Measurements from ENCODE around the gene KCTD11. TPM values are rescaled to one million over a fixed set of nuclear protein-coding genes. Genes with fewer than 3 reads are reported as not detected.

KCTD11 gene
- total and polyA plus RNA-seq, 2 experiments from 2014 or later: 16.2 to 27.2 TPM

DNA sequence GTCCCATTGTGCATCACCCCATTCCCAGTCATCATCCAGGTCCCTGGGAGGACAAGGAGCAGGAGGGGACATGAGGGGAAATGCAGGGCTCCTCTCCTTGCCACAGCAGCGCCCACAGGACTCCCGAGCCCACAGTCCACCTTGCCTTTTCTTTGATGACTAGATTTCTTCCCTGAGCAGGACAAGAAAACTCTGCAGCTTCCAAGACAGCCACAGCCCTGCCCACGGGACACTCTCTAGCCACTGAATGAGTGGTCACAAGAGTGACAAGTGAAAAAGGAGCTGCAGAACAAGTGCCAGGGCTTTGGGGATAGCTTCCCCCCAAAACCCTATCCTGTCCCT, 27.6 kb upstream of the KCTD11 start:
- no peaks in the 10 kb centered on the region for H3K9me2 ChIP-seq (ENCODE audit: insufficient read depth)
- H3K9me3 ChIP-seq (ENCODE audit: low read depth): no peaks in the 10 kb centered on the region
- TF ChIP-seq EZH2phosphoT487 (IDR thresholded peaks at IDR 0.05; ENCODE audit: insufficient read depth, low read depth) (no peak), EZH2 (IDR thresholded peaks at IDR 0.05; ENCODE audit: insufficient read depth, poor library complexity, severe bottlenecking) (no peak)
- 93 to 96% methylated on average over 3 of the region's 3 CpGs for WGBS, 2 experiments (ENCODE audit: low coverage in 1 of 2, low lambda C conversion rate in 2 of 2, missing lambda C conversion rate in 2 of 2)
- peaks cover 7% of the 10 kb centered on the region; the same call in 1 of the 2 replicates for H3K36me3 ChIP-seq (ENCODE audit: low read depth)
- in situ Hi-C loops (cut with MboI): no loop called here
- no peak for DNase-seq
- peaks cover 7% of the 10 kb centered on the region; the same call in 1 of the 2 replicates for H3K4me1 ChIP-seq (ENCODE audit: insufficient read depth)
- H3K27ac ChIP-seq: no peak overlapping the region
- H2AFZ ChIP-seq: no peak overlapping the region
- H3K9ac ChIP-seq: no peak overlapping the region
- H3F3A ChIP-seq (ENCODE audit: insufficient read depth): no peaks in the 10 kb centered on the region
- no peaks in the 10 kb centered on the region for H4K20me1 ChIP-seq (ENCODE audit: insufficient read depth)
- H3K27me3 ChIP-seq (replicated peaks; ENCODE audit: insufficient read depth): no peaks in the 10 kb centered on the region
- no peak overlapping the region for H3K4me2 ChIP-seq (ENCODE audit: unreplicated experiment)
- peaks cover 21% of the 10 kb centered on the region for H3K79me2 ChIP-seq (ENCODE audit: insufficient read depth)
- H3K4me3 ChIP-seq: no peak overlapping the region

DNA sequence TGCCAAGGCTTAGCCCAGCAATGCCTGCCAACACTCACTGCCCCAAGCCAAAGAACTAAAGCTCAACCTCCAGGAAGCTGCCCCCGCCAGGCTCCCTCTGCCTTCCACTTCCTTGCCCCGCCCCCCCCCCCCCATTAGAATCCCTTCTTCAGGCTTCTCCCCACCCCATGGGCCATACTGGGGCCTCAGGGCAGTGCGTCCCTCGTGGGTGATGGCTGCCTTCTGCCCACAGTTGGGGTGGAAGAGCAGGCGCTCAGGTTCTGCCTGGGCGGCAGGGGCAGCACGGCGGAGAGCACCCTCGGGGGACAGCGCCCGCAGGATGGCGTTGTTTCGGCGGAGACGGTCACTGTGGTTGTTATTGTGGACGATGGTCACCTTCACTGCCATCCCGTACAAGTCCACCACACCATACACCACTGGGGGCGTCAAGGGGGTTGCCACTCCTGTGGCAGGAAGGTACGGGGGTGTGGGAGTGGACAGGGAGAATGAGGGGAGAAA, 26.9 kb upstream of the KCTD11 start:
- H2AFZ ChIP-seq: no peak overlapping the region
- no peak for DNase-seq
- H3K4me1 ChIP-seq (ENCODE audit: insufficient read depth): peaks cover 7% of the 10 kb centered on the region; the same call in 1 of the 2 replicates
- no peaks in the 10 kb centered on the region for H4K20me1 ChIP-seq (ENCODE audit: insufficient read depth)
- TF ChIP-seq EZH2 (IDR thresholded peaks at IDR 0.05; ENCODE audit: insufficient read depth, poor library complexity, severe bottlenecking): no peak
- no peak for TF ChIP-seq EZH2phosphoT487 (IDR thresholded peaks at IDR 0.05; ENCODE audit: insufficient read depth, low read depth)
- no peaks in the 10 kb centered on the region for H3F3A ChIP-seq (ENCODE audit: insufficient read depth)
- no peaks in the 10 kb centered on the region for H3K9me2 ChIP-seq (ENCODE audit: insufficient read depth)
- in situ Hi-C loops (cut with MboI): no loop called here
- no peak overlapping the region for H3K4me3 ChIP-seq
- WGBS, 2 experiments (ENCODE audit: low coverage in 1 of 2, low lambda C conversion rate in 2 of 2, missing lambda C conversion rate in 2 of 2): 90 to 96% methylated on average over 17 to 19 of the region's 19 CpGs
- peaks cover 7% of the 10 kb centered on the region; the same call in 1 of the 2 replicates for H3K36me3 ChIP-seq (ENCODE audit: low read depth)
- no peaks in the 10 kb centered on the region for H3K27me3 ChIP-seq (replicated peaks; ENCODE audit: insufficient read depth)
- H3K79me2 ChIP-seq (ENCODE audit: insufficient read depth): peaks cover 21% of the 10 kb centered on the region
- no peak overlapping the region for H3K4me2 ChIP-seq (ENCODE audit: unreplicated experiment)
- no peaks in the 10 kb centered on the region for H3K9me3 ChIP-seq (ENCODE audit: low read depth)
- no peak overlapping the region for H3K27ac ChIP-seq
- H3K9ac ChIP-seq: no peak overlapping the region

DNA sequence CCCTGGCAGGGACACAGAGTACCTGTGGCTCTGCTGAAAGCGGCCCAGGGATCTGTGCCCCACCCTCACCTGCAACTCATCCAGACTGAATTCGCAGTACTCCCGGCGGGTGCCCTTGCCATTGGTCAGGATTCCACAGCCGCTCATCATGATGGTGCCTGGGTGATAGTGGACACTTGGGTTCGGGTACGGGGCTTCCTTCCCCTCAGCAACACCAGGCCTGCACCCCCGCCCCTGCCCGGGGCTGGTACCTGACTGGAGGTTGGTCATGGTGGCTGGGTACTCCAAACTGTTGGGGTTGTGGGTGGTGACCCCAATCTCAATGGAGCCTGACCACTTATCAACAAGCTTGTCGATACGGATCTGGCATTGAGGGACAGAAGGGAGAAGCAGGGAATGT, 25.8 kb upstream of the KCTD11 start:
- H3F3A ChIP-seq (ENCODE audit: insufficient read depth): no peaks in the 10 kb centered on the region
- no peaks in the 10 kb centered on the region for H3K9me3 ChIP-seq (ENCODE audit: low read depth)
- H3K4me3 ChIP-seq: no peak overlapping the region
- no peak overlapping the region for H3K9ac ChIP-seq
- no peaks in the 10 kb centered on the region for H4K20me1 ChIP-seq (ENCODE audit: insufficient read depth)
- peaks cover 7% of the 10 kb centered on the region; the same call in 1 of the 2 replicates for H3K36me3 ChIP-seq (ENCODE audit: low read depth)
- 97 to 99% methylated on average over 9 to 11 of the region's 11 CpGs for WGBS, 2 experiments (ENCODE audit: low coverage in 1 of 2, low lambda C conversion rate in 2 of 2, missing lambda C conversion rate in 2 of 2)
- peaks cover 7% of the 10 kb centered on the region; the same call in 1 of the 2 replicates for H3K4me1 ChIP-seq (ENCODE audit: insufficient read depth)
- H3K4me2 ChIP-seq (ENCODE audit: unreplicated experiment): no peak overlapping the region
- H3K27ac ChIP-seq: no peak overlapping the region
- in situ Hi-C loops (cut with MboI): no loop called here
- H3K79me2 ChIP-seq (ENCODE audit: insufficient read depth): peaks cover 21% of the 10 kb centered on the region
- no peak for TF ChIP-seq EZH2phosphoT487 (IDR thresholded peaks at IDR 0.05; ENCODE audit: insufficient read depth, low read depth)
- no peak for TF ChIP-seq EZH2 (IDR thresholded peaks at IDR 0.05; ENCODE audit: insufficient read depth, poor library complexity, severe bottlenecking)
- no peak overlapping the region for H2AFZ ChIP-seq
- H3K9me2 ChIP-seq (ENCODE audit: insufficient read depth): no peaks in the 10 kb centered on the region
- DNase-seq: no peak
- H3K27me3 ChIP-seq (replicated peaks; ENCODE audit: insufficient read depth): no peaks in the 10 kb centered on the region

DNA sequence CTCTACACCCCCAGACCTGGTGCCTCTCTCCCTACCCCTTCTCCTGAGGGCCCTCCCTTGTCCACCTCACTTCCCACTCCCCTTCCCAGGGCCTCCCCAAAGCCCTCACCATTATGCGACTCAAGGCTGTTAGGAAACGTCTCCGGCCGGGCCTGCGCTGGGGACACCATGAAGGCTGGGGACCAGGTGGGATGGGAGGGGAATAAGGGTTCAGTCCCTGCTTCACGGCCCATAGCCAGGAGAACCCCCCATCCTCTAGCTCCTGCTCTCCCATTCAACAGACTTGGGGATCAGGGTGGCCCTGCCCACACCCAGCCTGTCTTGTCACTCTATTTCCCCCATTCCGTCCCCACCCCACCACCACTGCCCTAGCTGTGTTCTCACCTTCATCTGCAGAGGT, 24.9 kb upstream of the KCTD11 start:
- DNase-seq: no peak
- 92 to 95% methylated on average over 7 of the region's 7 CpGs for WGBS, 2 experiments (ENCODE audit: low coverage in 1 of 2, low lambda C conversion rate in 2 of 2, missing lambda C conversion rate in 2 of 2)
- Histone ChIP-seq H3K36me3 (ENCODE audit: low read depth) (peaks cover 7% of the 10 kb centered on the region; the same call in 1 of the 2 replicates), H3K9ac (no peak overlapping the region), H2AFZ (no peak overlapping the region), H4K20me1 (ENCODE audit: insufficient read depth) (no peaks in the 10 kb centered on the region), H3K4me2 (ENCODE audit: unreplicated experiment) (no peak overlapping the region), H3K27ac (no peak overlapping the region), H3K9me3 (ENCODE audit: low read depth) (no peaks in the 10 kb centered on the region), H3K4me1 (ENCODE audit: insufficient read depth) (peaks cover 7% of the 10 kb centered on the region; the same call in 1 of the 2 replicates), H3K4me3 (no peak overlapping the region), H3K27me3 (replicated peaks; ENCODE audit: insufficient read depth) (no peaks in the 10 kb centered on the region), H3F3A (ENCODE audit: insufficient read depth) (no peaks in the 10 kb centered on the region), H3K9me2 (ENCODE audit: insufficient read depth) (no peaks in the 10 kb centered on the region), H3K79me2 (ENCODE audit: insufficient read depth) (peaks cover 21% of the 10 kb centered on the region)
- no peak for TF ChIP-seq EZH2 (IDR thresholded peaks at IDR 0.05; ENCODE audit: insufficient read depth, poor library complexity, severe bottlenecking)
- no peak for TF ChIP-seq EZH2phosphoT487 (IDR thresholded peaks at IDR 0.05; ENCODE audit: insufficient read depth, low read depth)
- in situ Hi-C loops (cut with MboI): no loop called here
